ENCODE results near the gene KMT5C. TPM values are rescaled to one million over a fixed set of nuclear protein-coding genes. Genes with fewer than 3 reads are reported as not detected.
"Not testable (repeated sequence)": the region's sequence is repeated elsewhere in the genome, so short reads cannot be mapped to it uniquely, and the experiment has no call there.

The KMT5C gene
- total RNA-seq, 4 donors from 2014 or later, result 5.3 to 22.9 (median 6.8) TPM

DNA sequence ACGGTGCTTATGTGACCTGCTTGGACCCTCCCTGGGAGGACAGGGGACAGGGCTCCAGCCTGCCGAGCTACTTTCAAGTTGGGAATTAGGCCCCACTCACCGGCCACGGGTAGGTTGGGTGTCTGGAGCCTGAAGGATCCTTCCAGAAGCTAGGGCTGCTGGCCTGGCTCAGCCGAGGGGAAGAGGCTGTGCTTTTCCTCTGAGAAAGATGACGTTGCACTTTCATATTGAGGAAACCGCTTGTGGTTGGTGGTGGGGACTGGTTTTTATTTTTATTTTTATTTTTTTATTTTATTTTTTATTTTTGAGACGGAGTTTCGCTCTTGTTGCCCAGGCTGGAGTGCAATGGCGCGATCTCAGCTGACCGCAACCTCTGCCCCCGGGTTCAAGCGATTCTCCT lies 14.5 kb upstream of the KMT5C start, which contains the start of gene TMEM150B:
Gene TMEM150B (minus strand): TSS at position 170 of the 400 bp plus-strand sequence. CDS start 4,305 bp downstream, outside the sequence.
- no peak for DNase-seq (ENCODE audit: low spot score)
- no peak for ATAC-seq (ENCODE audit: low FRiP score)
- TF ChIP-seq, protein P1, sequence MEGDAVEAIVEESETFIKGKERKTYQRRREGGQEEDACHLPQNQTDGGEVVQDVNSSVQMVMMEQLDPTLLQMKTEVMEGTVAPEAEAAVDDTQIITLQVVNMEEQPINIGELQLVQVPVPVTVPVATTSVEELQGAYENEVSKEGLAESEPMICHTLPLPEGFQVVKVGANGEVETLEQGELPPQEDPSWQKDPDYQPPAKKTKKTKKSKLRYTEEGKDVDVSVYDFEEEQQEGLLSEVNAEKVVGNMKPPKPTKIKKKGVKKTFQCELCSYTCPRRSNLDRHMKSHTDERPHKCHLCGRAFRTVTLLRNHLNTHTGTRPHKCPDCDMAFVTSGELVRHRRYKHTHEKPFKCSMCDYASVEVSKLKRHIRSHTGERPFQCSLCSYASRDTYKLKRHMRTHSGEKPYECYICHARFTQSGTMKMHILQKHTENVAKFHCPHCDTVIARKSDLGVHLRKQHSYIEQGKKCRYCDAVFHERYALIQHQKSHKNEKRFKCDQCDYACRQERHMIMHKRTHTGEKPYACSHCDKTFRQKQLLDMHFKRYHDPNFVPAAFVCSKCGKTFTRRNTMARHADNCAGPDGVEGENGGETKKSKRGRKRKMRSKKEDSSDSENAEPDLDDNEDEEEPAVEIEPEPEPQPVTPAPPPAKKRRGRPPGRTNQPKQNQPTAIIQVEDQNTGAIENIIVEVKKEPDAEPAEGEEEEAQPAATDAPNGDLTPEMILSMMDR (IDR thresholded peaks at IDR 0.05), result no peak

- not testable (repeated sequence) for ATAC-seq (ENCODE audit: low FRiP score); DNase-seq (ENCODE audit: low spot score)
Observed at GRCh38 chr19:55328774-55329318, 10.8 kb upstream of the KMT5C start.

GRCh38 chr19:55329791-55330190 lies 9.9 kb upstream of the KMT5C start:
- not testable (repeated sequence) for DNase-seq (ENCODE audit: low spot score)

DNA sequence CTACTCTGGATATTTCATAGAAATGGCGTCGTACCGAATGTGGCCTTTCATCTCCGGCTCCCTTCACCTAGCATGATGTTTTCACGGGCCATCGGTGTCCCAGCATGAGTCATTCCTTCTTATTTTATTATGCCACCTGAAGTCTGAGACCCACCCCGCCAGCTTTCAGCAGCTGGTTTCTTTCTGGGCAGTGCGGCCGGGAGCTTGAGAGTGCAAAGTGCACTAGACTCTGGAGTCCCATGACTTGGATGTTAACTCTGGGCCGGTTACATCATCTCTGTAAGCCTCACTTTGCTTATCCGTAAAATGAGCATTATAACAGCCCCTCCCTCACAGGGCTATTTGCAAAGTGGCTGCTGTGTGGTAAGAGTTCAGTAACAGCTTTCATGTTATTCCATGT lies 5.8 kb upstream of the KMT5C start:
- no peak for ATAC-seq (ENCODE audit: low FRiP score)
- no peak for DNase-seq (ENCODE audit: low spot score)
- TF ChIP-seq, protein P1 (IDR thresholded peaks at IDR 0.05), result no peak

More at GRCh38 chr19:55329791-55330190, 9.9 kb upstream of the KMT5C start:
- ATAC-seq (ENCODE audit: low FRiP score), result not testable (repeated sequence)

GRCh38 chr19:55336101-55336500 lies 3.6 kb upstream of the KMT5C start:
- TF ChIP-seq, protein P1 (IDR thresholded peaks at IDR 0.05), result no peak
- no peak for ATAC-seq (ENCODE audit: low FRiP score)
- no peak for DNase-seq (ENCODE audit: low spot score)

DNA sequence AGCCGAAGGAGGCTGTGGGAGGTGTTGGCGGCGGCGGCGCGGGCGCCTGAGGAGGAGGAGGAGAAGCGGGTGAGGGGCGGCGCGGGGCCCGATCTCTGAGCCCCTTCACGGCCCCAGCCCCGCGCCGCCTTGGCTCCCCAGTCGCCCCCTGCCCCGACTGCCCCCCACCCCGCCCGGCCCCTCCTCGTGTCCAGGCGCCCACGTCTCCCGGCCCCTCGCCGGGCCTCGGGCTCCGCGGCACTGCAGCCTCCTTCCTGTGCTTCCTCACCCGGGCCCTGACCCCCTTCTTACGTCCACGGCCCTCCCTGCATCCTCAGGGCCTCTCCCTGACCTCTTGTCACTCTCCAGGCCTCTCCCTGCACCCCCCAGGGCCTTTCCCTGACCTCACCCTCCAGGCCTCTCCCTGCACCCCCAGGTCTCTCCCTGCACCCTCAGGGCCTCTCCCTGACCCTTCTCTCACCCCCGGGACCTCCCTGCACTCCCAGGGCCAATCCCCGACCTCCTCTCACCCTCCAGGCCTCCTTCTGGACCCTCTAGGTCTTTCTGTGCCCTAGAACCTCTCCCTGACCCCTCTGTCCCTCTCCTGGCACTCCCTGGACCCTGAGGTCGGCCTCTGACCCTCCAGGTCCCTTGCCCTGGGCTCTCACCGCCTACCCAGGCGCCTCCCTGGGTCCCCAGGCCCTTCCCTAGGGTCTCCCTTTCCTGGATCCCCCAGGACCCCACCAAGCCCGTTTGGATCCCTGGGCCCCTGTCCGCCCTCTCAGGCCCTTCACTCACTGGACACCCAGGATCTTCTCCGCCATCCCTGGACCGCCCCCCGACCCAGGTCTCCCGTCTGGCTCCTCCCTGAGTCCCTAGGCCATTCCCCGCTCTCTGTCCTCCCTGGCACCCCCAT lies 460 bp downstream of the KMT5C start:
- TF ChIP-seq, protein P1 (IDR thresholded peaks at IDR 0.05), result no peak
- no peak for DNase-seq (ENCODE audit: low spot score)
- ATAC-seq (ENCODE audit: low FRiP score), result no peak

GRCh38 chr19:55340784-55341147 lies 1.1 kb downstream of the KMT5C start:
- DNase-seq (ENCODE audit: low spot score), result no peak

More at GRCh38 chr19:55340784-55341147, 1.1 kb downstream of the KMT5C start:
- TF ChIP-seq, protein P1 (IDR thresholded peaks at IDR 0.05), result no peak
- no peak for ATAC-seq (ENCODE audit: low FRiP score)

Measured in omental fat pad (tissue), 4 donors.